GM13977 (cell line): ENCODE results near the gene TMEM178B.

Experiments
- DNase-seq: peaks from one replicate; pipeline ENCODE4 v3.0.0; 2012; ENCODE audit warnings: low spot score
- in situ Hi-C: fragments of 300-500 bp; cut with MboI; formaldehyde crosslinking; loops from one replicate; pipeline ENCODE4 v1.12.0; 2022; ENCODE audit warnings: low sequenced_read_pairs, low pct_unique_long_range_greater_than_20kb, mixed read lengths, inconsistent platforms; ENCODE audit not compliant: unreplicated experiment
- TF ChIP-seq, protein P1 (sequence below): IDR thresholded peaks from 2 replicates; pipeline ENCODE4 v1.5.1; 2012; ENCODE audit warnings: mild to moderate bottlenecking, control low read depth; ENCODE audit not compliant: insufficient read depth; ENCODE audit errors: extremely low read depth, missing control alignments

The TMEM178B gene

DNA sequence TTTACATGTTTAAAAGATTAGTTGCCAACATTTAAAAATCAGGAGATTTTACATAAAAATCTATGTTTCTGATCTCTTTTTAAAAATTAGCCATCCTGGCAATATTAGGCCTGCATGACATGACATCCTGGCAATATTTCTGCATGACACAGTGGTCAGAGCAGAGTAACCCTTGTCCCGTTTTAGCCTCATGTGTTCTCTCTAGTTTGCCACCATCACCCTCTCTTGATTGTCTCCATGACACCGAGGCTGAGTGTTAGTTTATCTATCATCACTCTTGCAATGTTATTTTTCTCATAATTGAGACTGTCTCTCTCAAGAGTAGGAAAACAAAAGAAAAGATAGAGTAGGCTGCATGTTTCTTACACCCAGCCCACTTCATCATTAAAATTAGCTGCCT is 287.6 kb downstream of the TMEM178B start:
- TF ChIP-seq, protein P1, sequence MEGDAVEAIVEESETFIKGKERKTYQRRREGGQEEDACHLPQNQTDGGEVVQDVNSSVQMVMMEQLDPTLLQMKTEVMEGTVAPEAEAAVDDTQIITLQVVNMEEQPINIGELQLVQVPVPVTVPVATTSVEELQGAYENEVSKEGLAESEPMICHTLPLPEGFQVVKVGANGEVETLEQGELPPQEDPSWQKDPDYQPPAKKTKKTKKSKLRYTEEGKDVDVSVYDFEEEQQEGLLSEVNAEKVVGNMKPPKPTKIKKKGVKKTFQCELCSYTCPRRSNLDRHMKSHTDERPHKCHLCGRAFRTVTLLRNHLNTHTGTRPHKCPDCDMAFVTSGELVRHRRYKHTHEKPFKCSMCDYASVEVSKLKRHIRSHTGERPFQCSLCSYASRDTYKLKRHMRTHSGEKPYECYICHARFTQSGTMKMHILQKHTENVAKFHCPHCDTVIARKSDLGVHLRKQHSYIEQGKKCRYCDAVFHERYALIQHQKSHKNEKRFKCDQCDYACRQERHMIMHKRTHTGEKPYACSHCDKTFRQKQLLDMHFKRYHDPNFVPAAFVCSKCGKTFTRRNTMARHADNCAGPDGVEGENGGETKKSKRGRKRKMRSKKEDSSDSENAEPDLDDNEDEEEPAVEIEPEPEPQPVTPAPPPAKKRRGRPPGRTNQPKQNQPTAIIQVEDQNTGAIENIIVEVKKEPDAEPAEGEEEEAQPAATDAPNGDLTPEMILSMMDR = no peak
- no peak for DNase-seq
- in situ Hi-C loops = no loop called here

GRCh38 chr7:141361960-141362359 is 288.1 kb downstream of the TMEM178B start:
- in situ Hi-C loops = no loop called here
- DNase-seq = no peak
- TF ChIP-seq, protein P1 = no peak

DNA sequence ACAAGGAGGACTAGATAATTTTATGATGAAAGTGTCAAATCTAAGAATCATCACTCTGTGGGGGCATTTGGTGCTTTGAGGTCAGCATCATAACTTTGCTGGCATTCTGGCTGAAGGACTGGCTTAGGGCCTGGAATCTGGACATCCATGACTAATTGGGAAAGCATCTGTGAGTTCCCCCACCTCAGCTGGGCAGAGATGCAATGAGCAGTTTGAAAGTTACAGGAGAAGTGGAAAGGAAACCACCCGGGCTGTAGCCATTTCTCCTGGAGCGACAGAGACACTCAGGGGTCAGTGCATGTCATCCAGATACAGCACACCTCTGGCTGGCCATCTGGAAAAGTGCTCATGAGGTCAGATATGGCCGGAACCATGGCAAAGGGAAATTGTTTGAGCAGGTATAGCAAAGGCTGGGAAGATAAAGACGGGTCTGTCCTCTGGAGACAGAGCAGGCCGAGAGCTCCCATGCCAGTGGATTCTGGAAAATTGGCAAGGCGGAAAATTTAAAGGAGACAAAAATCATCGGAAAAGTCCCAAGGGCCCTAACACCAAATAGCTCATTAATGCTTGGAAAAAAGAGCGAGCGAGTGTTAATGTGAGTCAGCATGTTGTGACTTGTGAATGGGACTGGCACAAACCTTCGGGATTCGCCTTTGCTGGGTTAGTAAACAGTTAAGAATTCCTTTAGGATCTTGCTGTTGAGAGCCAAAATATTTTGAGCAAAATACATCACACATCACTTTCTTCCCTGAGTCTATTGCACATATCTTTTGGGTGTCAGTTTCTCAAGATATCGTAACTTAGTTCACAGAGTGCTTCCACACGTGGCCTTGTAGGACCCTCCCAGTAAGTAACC is 288.9 kb downstream of the TMEM178B start:
- no peak for DNase-seq
- in situ Hi-C loops = no loop called here
- TF ChIP-seq, protein P1 = no peak

DNA sequence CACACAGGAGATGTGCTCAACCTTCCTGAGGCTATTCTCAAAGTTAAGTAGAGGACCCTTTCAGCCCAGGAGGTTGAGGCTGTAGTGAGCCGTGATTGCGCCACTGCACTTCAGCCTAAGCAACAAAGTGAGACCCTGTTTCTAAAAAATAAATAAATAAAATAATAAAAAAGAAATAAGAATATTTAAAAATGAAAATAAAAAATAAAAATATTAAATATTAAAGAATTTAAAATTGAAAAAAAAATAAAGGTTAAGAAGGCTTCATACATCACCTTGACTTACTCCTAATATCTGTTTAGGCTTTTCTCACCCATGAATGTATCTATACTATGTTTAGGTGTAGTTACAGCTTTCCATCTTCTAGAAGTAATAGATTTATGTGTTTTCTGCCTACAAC is 289.9 kb downstream of the TMEM178B start:
- in situ Hi-C loops = no loop called here
- TF ChIP-seq, protein P1 = no peak
- DNase-seq = no peak

GRCh38 chr7:141366091-141366621 is 292.3 kb downstream of the TMEM178B start:
- TF ChIP-seq, protein P1 = no peak
- in situ Hi-C loops = no loop called here
- no peak for DNase-seq

DNA sequence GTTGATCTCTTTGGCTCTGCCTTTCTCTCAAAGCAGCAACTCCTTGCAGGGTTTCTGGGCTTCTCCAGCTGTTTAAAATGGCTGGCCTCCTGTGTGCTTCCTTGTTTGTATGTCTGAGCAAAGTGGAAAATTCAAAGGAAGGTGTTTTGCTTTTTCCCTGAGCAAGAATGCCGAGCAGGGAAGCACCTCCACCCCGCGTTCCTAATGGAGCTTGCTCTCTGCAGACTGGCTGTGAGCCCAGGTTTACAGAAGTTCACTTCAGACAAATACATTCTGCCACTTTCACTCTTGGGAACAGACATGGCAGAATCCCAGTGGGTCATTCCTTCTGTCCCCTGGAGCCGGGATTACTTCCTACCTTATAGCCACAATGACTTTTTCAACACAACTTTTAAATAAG is 295.6 kb downstream of the TMEM178B start:
- in situ Hi-C loops = no loop called here
- TF ChIP-seq, protein P1 = no peak
- no peak for DNase-seq
